GM21825 (cell line): Measurements from ENCODE around the gene ATL3.
"Not testable (repeated sequence)": the region's sequence is repeated elsewhere in the genome, so short reads cannot be mapped to it uniquely, and the experiment has no call there.

Experiments
- ATAC-seq: cut with Tn5 transposase; IDR thresholded peaks from one replicate; pipeline ENCODE4 v1.9.1; 2021; ENCODE audit warnings: mild to moderate bottlenecking, moderate library complexity; ENCODE audit not compliant: unreplicated experiment

ATL3 gene

DNA sequence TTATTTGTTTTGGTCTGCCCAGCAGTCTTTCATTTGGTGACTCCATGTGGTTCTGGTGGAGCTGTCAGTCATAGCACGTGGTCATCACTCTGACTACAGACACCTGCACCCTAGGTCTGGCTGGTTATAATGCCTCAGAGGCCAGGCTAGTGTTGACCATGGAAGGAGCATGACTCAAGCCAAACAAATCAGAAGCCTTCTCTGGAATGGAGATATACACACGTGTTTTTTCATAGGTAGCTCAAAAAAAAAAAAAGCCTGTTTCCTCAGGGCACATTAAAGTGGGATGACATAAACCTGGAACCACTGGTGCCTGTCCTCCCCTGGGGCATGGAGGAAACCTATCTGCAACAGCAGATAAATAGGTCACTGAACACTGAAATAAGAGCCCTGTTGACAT is 48.9 kb downstream of the ATL3 start:
- ATAC-seq: no peak

DNA sequence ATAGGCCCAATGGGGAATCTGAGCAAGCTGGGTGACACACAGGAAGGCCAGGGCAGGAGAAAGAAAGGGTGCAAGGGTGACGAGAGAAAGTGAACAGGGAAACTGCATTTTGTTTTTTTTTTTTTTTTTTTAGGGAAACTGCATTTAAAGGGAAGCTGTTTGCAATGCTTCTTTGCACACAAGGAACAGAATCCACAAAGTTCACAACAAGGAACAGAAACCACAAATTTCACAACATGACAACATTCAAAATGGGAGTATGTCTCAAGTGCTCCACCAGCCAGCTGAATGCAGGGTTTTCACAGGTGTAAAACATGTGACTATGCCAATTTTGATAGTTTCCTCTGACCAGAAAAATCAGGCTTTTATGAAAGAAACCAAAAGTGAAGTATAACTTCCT is 50.1 kb downstream of the ATL3 start:
- no peak for ATAC-seq

- ATAC-seq: no peak
These were observed 51.2 kb downstream of the ATL3 start for GRCh38 chr11:63619967-63620366.

DNA sequence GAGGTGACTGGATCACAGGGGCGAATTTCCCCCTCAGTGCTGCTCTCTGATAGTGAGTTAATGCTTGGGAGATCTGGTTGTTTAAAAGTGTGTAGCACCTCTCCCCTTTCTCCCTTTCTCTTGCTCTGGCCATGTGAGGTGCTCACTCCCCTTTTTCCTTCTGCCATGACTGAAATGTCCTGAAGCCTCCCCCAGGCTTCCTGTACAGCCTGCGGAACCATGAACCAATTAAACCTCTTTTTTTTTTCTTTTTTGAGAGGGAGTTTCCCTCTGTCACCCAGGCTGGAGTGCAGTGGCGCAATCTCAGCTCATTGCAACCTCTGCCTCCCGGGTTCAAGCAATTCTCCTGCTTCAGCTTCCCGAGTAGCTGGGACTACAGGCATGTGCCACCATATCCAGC is 53.5 kb downstream of the ATL3 start:
- not testable (repeated sequence) for ATAC-seq

- no peak for ATAC-seq
These were observed 54.2 kb downstream of the ATL3 start for GRCh38 chr11:63616953-63617352.

GRCh38 chr11:63614136-63614671 is 57.0 kb downstream of the ATL3 start, which contains the start of gene PLAAT3:
Gene PLAAT3 (minus strand): TSS chr11:63614433. CDS start chr11:63614014, 419 bp downstream.
- ATAC-seq: peak; percentile 45

- ATAC-seq: peak; percentile 44
These were observed 57.5 kb downstream of the ATL3 start for GRCh38 chr11:63613517-63614135.

- no peak for ATAC-seq
These were observed 59.0 kb downstream of the ATL3 start for GRCh38 chr11:63612181-63612580.

- ATAC-seq: no peak
These were observed 59.8 kb downstream of the ATL3 start for GRCh38 chr11:63611395-63611747.

GRCh38 chr11:63610604-63611394 is 60.4 kb downstream of the ATL3 start:
- no peak for ATAC-seq

- ATAC-seq: no peak
These were observed 61.1 kb downstream of the ATL3 start for GRCh38 chr11:63609971-63610580.

DNA sequence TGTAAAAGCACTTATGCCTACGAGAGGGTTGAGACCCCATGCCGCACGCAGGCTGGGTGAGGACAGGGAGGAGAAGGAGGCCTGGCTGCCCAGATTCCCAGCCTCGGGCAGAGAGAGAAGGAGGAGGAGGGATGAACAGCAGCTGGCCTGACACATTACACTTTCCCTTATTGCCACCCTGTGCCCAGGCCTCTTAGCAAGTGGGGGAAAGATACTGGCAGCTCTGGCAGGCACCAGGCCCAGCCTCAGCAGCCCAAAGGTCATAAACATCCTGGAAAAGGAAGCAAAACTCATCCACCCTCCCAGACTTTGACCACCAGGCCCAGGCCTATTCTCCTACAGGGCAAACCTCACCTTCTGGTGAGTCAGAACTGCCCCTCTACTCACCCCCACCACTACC is 61.6 kb downstream of the ATL3 start:
- no peak for ATAC-seq

DNA sequence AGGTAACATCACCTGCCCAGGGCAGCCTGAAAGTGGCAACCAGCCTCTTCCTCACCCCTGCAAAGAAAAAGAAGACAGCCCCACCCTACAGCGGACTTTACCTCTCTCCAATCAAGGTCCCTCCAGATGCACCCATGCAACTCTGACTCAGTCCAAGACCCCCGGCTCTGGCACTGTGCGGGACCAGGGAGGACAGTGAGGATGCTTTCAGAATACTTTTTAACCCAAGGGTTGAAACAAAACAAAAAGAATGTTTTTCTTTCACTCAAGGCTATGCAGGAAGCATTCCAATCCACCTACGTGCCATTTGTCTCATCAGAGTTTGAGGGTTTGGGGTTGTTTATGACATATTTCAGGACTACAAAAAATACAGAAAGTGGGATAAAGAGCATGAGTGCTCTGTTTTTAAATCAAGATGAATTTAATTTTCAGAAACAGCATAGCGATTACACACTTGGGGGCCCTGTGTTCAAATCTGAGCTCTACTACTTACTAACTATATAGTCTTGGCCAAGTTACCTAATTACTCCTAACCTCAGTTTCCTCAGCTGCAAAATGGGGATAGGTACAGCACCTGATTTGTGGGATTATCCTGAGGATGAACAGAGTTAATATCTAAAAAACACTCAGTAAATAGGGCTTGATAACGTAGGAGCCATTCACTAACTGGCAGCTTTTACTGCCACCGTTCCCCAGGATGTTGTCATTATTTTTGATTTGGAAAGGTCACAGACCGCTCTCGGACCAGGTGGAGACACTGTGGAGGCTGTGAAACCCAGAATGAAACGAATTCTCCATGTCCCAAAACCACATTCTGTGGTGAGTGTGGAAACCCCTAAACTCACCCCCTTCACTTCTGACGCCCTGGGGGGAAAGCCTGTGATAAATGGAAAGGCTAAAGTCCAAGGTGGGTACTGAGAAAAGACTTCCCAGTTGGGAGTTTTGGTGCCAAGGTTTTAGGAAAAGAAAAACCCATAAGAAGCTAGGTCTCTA is 62.5 kb downstream of the ATL3 start:
- no peak for ATAC-seq

GRCh38 chr11:63603180-63603518 is 68.0 kb downstream of the ATL3 start:
- ATAC-seq: no peak

DNA sequence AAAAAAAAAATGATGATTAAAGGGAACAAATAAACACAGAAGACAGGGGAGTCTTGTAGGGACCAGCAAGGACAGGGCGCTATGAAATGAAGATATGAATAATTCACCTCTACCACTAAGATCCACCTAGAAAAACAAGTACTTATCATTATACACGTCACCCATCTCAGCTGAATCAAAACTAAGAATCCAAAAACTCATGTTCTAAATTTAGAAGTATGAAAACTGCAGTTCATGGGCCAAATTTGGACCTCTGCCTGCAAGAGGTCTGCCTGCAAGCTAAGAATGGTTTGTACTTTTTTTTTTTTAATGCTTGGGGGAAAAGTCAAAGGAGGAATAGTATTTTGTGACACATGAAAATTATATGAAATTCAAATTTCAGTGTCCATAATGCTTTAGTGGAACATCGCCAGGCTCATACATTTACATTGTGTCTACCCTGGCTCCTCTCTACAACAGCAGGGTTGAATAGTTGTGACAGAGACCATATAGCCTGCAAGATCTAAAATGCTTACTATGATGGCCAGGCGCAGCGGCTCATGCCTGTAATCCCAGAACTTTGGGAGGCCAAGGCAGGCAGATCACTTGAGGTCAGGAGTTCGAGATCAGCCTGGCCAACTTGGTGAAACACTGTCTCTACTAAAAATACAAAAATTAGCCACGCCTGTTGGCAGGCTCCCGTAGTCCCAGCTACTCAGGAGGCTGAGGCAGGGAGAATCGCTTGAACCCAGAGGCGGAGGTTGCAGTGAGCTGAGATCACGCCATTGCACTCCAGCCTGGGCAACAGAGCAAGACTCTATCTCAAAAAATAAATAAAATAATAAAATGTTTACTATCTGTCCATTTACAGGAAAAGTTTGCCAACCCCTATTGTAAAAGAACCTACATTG is 68.6 kb downstream of the ATL3 start:
- ATAC-seq: not testable (repeated sequence)

- no peak for ATAC-seq
These were observed 71.7 kb downstream of the ATL3 start for GRCh38 chr11:63599211-63600122.

GRCh38 chr11:63598556-63598955 is 72.6 kb downstream of the ATL3 start:
- no peak for ATAC-seq

GRCh38 chr11:63595296-63595695 is 75.9 kb downstream of the ATL3 start:
- no peak for ATAC-seq

DNA sequence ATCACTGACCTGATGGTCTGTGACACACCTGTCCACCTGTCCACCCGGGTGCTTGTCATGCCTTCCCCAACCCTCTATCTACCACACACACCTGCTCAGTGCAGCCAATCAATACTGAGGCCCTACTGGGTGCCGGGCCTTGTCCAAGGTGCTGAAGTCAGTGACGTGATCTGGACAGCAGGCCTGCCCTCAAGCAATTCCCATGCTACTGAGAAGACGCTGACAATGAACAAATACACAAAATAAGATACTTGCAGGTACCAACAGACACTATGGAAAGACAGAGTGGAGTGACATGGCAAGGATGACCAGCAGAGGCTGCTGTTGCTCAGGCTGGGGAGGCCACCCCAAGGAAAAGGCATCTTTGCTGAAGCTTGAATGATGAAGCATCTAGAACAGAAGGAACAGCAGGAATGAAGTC is 78.2 kb downstream of the ATL3 start:
- ATAC-seq: no peak
